GM12891 (cell line): Measurements from ENCODE around the gene OTOG.

Source experiments
- PAX5 ChIP-seq: IDR thresholded peaks from 2 replicates; pipeline ENCODE4 v1.6.1; 2011; ENCODE audit warnings: low read length, moderate library complexity, mild to moderate bottlenecking; ENCODE audit not compliant: insufficient read depth, severe bottlenecking
- POLR2A ChIP-seq: IDR thresholded peaks from 2 replicates; pipeline ENCODE4 v1.6.1; 2011; ENCODE audit warnings: low read depth, low read length, control low read depth
- POLR2AphosphoS5 ChIP-seq: IDR thresholded peaks from 2 replicates; pipeline ENCODE4 v1.6.1; 2011; ENCODE audit warnings: low read depth, low read length, control low read depth
- POU2F2 ChIP-seq: IDR thresholded peaks from 2 replicates; pipeline ENCODE4 v1.6.1; 2011; ENCODE audit warnings: low read depth, mild to moderate bottlenecking, control low read depth, low read length, moderate library complexity
- SPI1 ChIP-seq: IDR thresholded peaks from 2 replicates; pipeline ENCODE4 v1.6.1; 2011; ENCODE audit warnings: low read depth, low read length, control low read depth
- TAF1 ChIP-seq: IDR thresholded peaks from 2 replicates; pipeline ENCODE4 v1.6.1; 2011; ENCODE audit warnings: low read depth, low read length, control low read depth

DNA sequence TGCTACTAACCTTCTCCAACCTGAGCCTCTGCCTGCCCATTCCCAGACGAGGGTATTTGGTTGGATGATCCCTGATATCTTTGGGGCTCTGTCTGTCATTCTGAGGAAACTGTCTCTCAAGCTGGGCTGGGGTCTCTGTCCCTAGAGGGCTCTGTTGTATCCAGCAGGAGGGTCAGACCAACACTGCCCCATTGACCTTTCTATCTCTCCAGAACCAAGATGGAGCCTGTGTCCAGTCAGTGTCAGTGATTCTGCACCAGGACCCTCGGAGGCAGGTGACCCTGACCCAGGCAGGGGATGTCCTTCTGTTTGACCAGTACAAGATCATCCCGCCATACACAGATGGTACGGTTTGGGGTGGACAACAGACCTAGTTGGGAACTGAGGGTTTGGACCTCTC is 21.9 kb downstream of the OTOG start:
- TF ChIP-seq POLR2A (no peak), POLR2AphosphoS5 (no peak), SPI1 (no peak), PAX5 (no peak), TAF1 (no peak), POU2F2 (no peak)
